ENCODE data around the gene RHBDF2. TPM values are rescaled to one million over a fixed set of nuclear protein-coding genes. Genes with fewer than 3 reads are reported as not detected.

Gene RHBDF2
- polyA plus RNA-seq, 4 donors, result 2.0 to 43.2 (median 10.9) TPM

GRCh38 chr17:76432004-76432403, 69.2 kb downstream of the RHBDF2 start:
- Histone ChIP-seq H3K4me1 (ENCODE audit: control insufficient read depth in 3 of 3, insufficient read depth in 2 of 3, low read depth in 1 of 3, low read length in 2 of 3) (peaks cover 0 to 6% (median 0%) of the 10 kb centered on the region in 3 donors), H3K36me3 (ENCODE audit: control insufficient read depth in 3 of 3, insufficient read depth in 2 of 3, low read depth in 1 of 3, low read length in 3 of 3) (peaks cover 0 to 10% (median 0%) of the 10 kb centered on the region in 3 donors), H3K27me3 (ENCODE audit: control insufficient read depth in 3 of 3, insufficient read depth in 3 of 3, low read length in 3 of 3) (no peaks in the 10 kb centered on the region), H3K9me3 (ENCODE audit: control insufficient read depth in 2 of 2, insufficient read depth in 1 of 2, low read depth in 1 of 2, low read length in 1 of 2) (no peaks in the 10 kb centered on the region), H3K4me3 (ENCODE audit: low read depth in 1 of 3, low read length in 3 of 3) (no peak overlapping the region), H3K27ac (ENCODE audit: low read depth in 1 of 3, low read length in 2 of 3) (no peak overlapping the region)
- 81 to 91% (median 88%) methylated on average over 6 of the region's 6 CpGs for WGBS, 3 donors
- no peak for DNase-seq
- FAIRE-seq, result no peak

GRCh38 chr17:76431509-76431908, 69.7 kb downstream of the RHBDF2 start:
- FAIRE-seq, result no peak
- DNase-seq, result no peak
- Histone ChIP-seq H3K4me3 (ENCODE audit: low read depth in 1 of 3, low read length in 3 of 3) (no peak overlapping the region), H3K27ac (ENCODE audit: low read depth in 1 of 3, low read length in 2 of 3) (no peak overlapping the region), H3K36me3 (ENCODE audit: control insufficient read depth in 3 of 3, insufficient read depth in 2 of 3, low read depth in 1 of 3, low read length in 3 of 3) (peaks cover 0 to 10% (median 0%) of the 10 kb centered on the region in 3 donors), H3K27me3 (ENCODE audit: control insufficient read depth in 3 of 3, insufficient read depth in 3 of 3, low read length in 3 of 3) (no peaks in the 10 kb centered on the region), H3K9me3 (ENCODE audit: control insufficient read depth in 2 of 2, insufficient read depth in 1 of 2, low read depth in 1 of 2, low read length in 1 of 2) (no peaks in the 10 kb centered on the region), H3K4me1 (ENCODE audit: control insufficient read depth in 3 of 3, insufficient read depth in 2 of 3, low read depth in 1 of 3, low read length in 2 of 3) (peaks cover 0 to 6% (median 0%) of the 10 kb centered on the region in 3 donors)
- WGBS, 3 donors, result 90 to 98% (median 94%) methylated on average over 2 of the region's 2 CpGs

DNA sequence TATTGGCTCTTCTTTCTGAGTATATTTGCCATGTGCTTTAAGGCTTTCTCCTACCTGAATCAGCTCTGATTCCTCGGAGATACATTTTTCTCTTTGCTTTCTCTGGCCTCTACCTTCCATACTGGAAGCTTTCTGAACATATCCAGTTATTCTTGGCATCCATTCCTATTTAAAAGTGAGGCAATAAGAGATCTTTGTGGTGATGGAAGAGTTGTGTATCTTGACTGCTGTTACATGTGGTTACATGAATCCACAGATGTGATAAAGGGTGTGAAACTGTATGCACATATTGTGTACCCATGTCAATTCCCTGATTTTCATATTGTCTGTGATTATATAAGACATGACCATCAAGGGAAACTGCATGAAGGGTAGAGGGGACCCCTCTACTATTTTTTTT, 72.7 kb downstream of the RHBDF2 start:
- no peaks in the 10 kb centered on the region for H3K9me3 ChIP-seq (ENCODE audit: control insufficient read depth in 2 of 2, insufficient read depth in 1 of 2, low read depth in 1 of 2, low read length in 1 of 2)
- no peaks in the 10 kb centered on the region for H3K27me3 ChIP-seq (ENCODE audit: control insufficient read depth in 3 of 3, insufficient read depth in 3 of 3, low read length in 3 of 3)
- H3K4me1 ChIP-seq (ENCODE audit: control insufficient read depth in 3 of 3, insufficient read depth in 2 of 3, low read depth in 1 of 3, low read length in 2 of 3), result peaks cover 0 to 6% (median 0%) of the 10 kb centered on the region in 3 donors
- WGBS, 3 donors, result 93 to 96% (median 95%) methylated on average over 1 of the region's 1 CpG
- H3K27ac ChIP-seq (ENCODE audit: low read depth in 1 of 3, low read length in 2 of 3), result no peak overlapping the region
- FAIRE-seq (no peak), DNase-seq (no peak)
- no peak overlapping the region for H3K4me3 ChIP-seq (ENCODE audit: low read depth in 1 of 3, low read length in 3 of 3)
- peaks cover 0 to under 1% (median 0%) of the 10 kb centered on the region in 3 donors for H3K36me3 ChIP-seq (ENCODE audit: control insufficient read depth in 3 of 3, insufficient read depth in 2 of 3, low read depth in 1 of 3, low read length in 3 of 3)

DNA sequence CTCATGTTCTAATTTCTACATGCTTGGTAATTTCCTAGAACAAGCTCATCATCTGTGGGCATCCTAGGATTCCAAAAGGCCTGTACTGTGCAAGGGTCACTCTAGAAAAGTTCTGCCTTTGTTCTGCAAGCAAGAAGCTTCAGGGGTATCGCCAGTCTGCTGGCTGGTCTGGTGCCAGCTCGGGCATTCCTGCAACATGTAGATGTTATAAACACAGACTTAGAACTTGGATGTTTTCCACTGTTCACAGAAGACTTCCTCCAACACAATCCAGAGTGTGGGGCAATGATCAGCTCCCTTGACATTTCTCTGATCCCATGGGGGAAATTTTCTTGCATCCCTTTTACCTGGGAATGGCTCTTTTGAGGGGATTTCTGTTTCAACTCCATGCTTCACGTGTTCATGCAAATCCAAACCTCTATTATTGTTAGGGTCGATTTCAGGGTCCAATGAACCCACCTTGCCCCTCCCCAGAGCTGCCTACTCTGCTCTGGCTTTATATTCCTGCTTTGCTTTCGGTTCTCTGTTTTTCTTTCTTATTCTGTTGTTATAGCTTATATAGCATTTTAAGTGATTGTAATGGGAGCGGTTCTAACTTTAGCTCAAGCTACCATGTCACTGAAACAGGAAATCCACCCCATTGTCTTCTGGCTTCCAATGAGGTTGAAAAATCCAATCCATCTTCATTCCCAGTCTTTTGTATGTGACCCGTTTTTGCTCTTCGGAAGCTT, 73.6 kb downstream of the RHBDF2 start:
- peaks cover 0 to 6% (median 0%) of the 10 kb centered on the region in 3 donors for H3K4me1 ChIP-seq (ENCODE audit: control insufficient read depth in 3 of 3, insufficient read depth in 2 of 3, low read depth in 1 of 3, low read length in 2 of 3)
- 63 to 66% (median 63%) methylated on average over 8 of the region's 8 CpGs for WGBS, 3 donors
- H3K36me3 ChIP-seq (ENCODE audit: control insufficient read depth in 3 of 3, insufficient read depth in 2 of 3, low read depth in 1 of 3, low read length in 3 of 3), result peaks cover 0 to 4% (median 0%) of the 10 kb centered on the region in 3 donors
- no peak for FAIRE-seq
- H3K27ac ChIP-seq (ENCODE audit: low read depth in 1 of 3, low read length in 2 of 3), result no peak overlapping the region
- H3K27me3 ChIP-seq (ENCODE audit: control insufficient read depth in 3 of 3, insufficient read depth in 3 of 3, low read length in 3 of 3), result no peaks in the 10 kb centered on the region
- DNase-seq, result no peak
- no peak overlapping the region for H3K4me3 ChIP-seq (ENCODE audit: low read depth in 1 of 3, low read length in 3 of 3)
- no peaks in the 10 kb centered on the region for H3K9me3 ChIP-seq (ENCODE audit: control insufficient read depth in 2 of 2, insufficient read depth in 1 of 2, low read depth in 1 of 2, low read length in 1 of 2)

DNA sequence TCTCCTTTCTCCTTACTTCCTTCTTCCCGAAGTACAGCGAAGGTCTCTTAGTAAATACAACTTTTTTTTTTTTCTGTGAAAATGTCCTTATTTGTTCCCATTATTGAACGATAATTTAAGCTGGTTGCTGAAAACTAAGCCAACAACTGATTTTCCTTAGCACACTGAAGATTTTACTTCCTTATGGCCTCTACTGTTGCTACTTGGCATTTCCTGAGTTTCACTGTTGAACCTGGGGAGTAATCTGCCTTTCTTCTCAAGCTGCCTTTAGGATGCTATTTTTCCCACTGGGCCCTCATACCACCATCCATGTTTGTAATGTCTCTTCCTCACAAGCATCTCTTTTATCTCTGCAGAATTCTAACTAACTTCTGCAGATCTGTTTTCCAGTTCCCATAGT, 74.4 kb downstream of the RHBDF2 start:
- 82 to 88% (median 86%) methylated on average over 3 of the region's 3 CpGs for WGBS, 3 donors
- H3K4me1 ChIP-seq (ENCODE audit: control insufficient read depth in 3 of 3, insufficient read depth in 2 of 3, low read depth in 1 of 3, low read length in 2 of 3), result peaks cover 0 to 6% (median 0%) of the 10 kb centered on the region in 3 donors
- DNase-seq, result no peak
- H3K36me3 ChIP-seq (ENCODE audit: control insufficient read depth in 3 of 3, insufficient read depth in 2 of 3, low read depth in 1 of 3, low read length in 3 of 3), result peaks cover 0 to 9% (median 0%) of the 10 kb centered on the region in 3 donors
- no peak for FAIRE-seq
- H3K27me3 ChIP-seq (ENCODE audit: control insufficient read depth in 3 of 3, insufficient read depth in 3 of 3, low read length in 3 of 3), result no peaks in the 10 kb centered on the region
- no peaks in the 10 kb centered on the region for H3K9me3 ChIP-seq (ENCODE audit: control insufficient read depth in 2 of 2, insufficient read depth in 1 of 2, low read depth in 1 of 2, low read length in 1 of 2)
- no peak overlapping the region for H3K27ac ChIP-seq (ENCODE audit: low read depth in 1 of 3, low read length in 2 of 3)
- no peak overlapping the region for H3K4me3 ChIP-seq (ENCODE audit: low read depth in 1 of 3, low read length in 3 of 3)

- Histone ChIP-seq H3K27ac (ENCODE audit: low read depth in 1 of 3, low read length in 2 of 3) (no peak overlapping the region), H3K9me3 (ENCODE audit: control insufficient read depth in 2 of 2, insufficient read depth in 1 of 2, low read depth in 1 of 2, low read length in 1 of 2) (no peaks in the 10 kb centered on the region), H3K36me3 (ENCODE audit: control insufficient read depth in 3 of 3, insufficient read depth in 2 of 3, low read depth in 1 of 3, low read length in 3 of 3) (peaks cover 0 to 20% (median 0%) of the 10 kb centered on the region in 3 donors), H3K4me3 (ENCODE audit: low read depth in 1 of 3, low read length in 3 of 3) (no peak overlapping the region), H3K27me3 (ENCODE audit: control insufficient read depth in 3 of 3, insufficient read depth in 3 of 3, low read length in 3 of 3) (no peaks in the 10 kb centered on the region), H3K4me1 (ENCODE audit: control insufficient read depth in 3 of 3, insufficient read depth in 2 of 3, low read depth in 1 of 3, low read length in 2 of 3) (peaks cover 0 to 11% (median 0%) of the 10 kb centered on the region in 3 donors)
- DNase-seq (no peak), FAIRE-seq (no peak)
- WGBS, 3 donors, result 90 to 96% (median 93%) methylated on average over 6 of the region's 6 CpGs
These were observed 78.4 kb downstream of the RHBDF2 start for GRCh38 chr17:76422860-76423259.

- 94 to 96% (median 95%) methylated on average over 8 of the region's 8 CpGs for WGBS, 3 donors
- Histone ChIP-seq H3K4me1 (ENCODE audit: control insufficient read depth in 3 of 3, insufficient read depth in 2 of 3, low read depth in 1 of 3, low read length in 2 of 3) (peaks cover 0 to 8% (median 0%) of the 10 kb centered on the region in 3 donors), H3K27ac (ENCODE audit: low read depth in 1 of 3, low read length in 2 of 3) (no peak overlapping the region), H3K4me3 (ENCODE audit: low read depth in 1 of 3, low read length in 3 of 3) (no peak overlapping the region), H3K27me3 (ENCODE audit: control insufficient read depth in 3 of 3, insufficient read depth in 3 of 3, low read length in 3 of 3) (no peaks in the 10 kb centered on the region), H3K9me3 (ENCODE audit: control insufficient read depth in 2 of 2, insufficient read depth in 1 of 2, low read depth in 1 of 2, low read length in 1 of 2) (no peaks in the 10 kb centered on the region), H3K36me3 (ENCODE audit: control insufficient read depth in 3 of 3, insufficient read depth in 2 of 3, low read depth in 1 of 3, low read length in 3 of 3) (peaks cover 0 to 22% (median 0%) of the 10 kb centered on the region in 3 donors)
- no peak for FAIRE-seq
- DNase-seq, result no peak
These were observed 78.8 kb downstream of the RHBDF2 start for GRCh38 chr17:76422406-76422805.

DNA sequence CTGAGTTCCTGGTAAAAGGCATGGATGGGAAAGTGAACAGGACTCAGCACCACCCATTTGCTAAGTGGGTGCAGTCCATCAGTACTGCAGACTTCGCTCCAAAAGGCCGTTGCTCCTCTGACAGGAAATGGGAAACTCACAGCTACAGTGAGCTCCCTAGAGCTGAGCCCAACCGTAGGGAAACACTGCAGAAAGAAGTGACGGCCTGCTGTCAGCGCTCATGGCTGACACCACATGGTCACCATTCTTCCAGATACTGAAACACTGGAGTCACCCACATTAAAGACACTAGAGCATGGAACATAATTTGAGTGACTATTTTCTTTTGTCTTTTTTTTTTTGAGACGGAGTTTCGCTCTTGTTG, 80.2 kb downstream of the RHBDF2 start:
- no peak overlapping the region for H3K4me3 ChIP-seq (ENCODE audit: low read depth in 1 of 3, low read length in 3 of 3)
- WGBS, 3 donors, result 67 to 85% (median 77%) methylated on average over 7 of the region's 7 CpGs
- no peaks in the 10 kb centered on the region for H3K27me3 ChIP-seq (ENCODE audit: control insufficient read depth in 3 of 3, insufficient read depth in 3 of 3, low read length in 3 of 3)
- no peaks in the 10 kb centered on the region for H3K9me3 ChIP-seq (ENCODE audit: control insufficient read depth in 2 of 2, insufficient read depth in 1 of 2, low read depth in 1 of 2, low read length in 1 of 2)
- FAIRE-seq (no peak), DNase-seq (no peak)
- peaks cover 0 to 32% (median 0%) of the 10 kb centered on the region in 3 donors for H3K36me3 ChIP-seq (ENCODE audit: control insufficient read depth in 3 of 3, insufficient read depth in 2 of 3, low read depth in 1 of 3, low read length in 3 of 3)
- peaks cover 0 to 8% (median 0%) of the 10 kb centered on the region in 3 donors for H3K4me1 ChIP-seq (ENCODE audit: control insufficient read depth in 3 of 3, insufficient read depth in 2 of 3, low read depth in 1 of 3, low read length in 2 of 3)
- peak overlapping the region in 1 of 3 donors; percentile 8 for H3K27ac ChIP-seq (ENCODE audit: low read depth in 1 of 3, low read length in 2 of 3)

Data from small intestine (tissue), 7 donors.